ENCODE results near the gene ADARB1. TPM values are rescaled to one million over a fixed set of nuclear protein-coding genes. Genes with fewer than 3 reads are reported as not detected.

ADARB1 gene
- total RNA-seq, 2 experiments from 2014 or later: 39.6 to 41.9 TPM

DNA sequence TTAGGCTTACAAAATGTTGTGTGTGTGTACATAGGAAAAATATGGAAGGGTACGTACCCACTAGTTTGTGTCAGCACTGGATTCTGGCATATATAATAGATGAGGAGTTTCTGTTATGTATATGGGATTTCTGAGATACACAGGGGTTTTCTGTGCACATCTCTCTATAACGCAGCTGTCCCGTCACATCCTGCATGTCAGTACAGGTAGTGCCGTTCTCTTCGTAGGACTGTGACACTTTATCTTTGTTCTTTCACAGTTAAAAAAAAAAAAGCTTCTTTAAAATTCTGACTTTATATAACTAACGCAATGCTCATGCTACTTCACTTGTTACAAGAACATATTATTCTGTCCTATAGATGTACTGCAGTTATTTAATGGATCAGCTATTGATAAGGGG is 42.9 kb downstream of the ADARB1 start:
- Mint-ChIP-seq H3K36me3 (peaks cover 15% of the 10 kb centered on the region), H3K9me3 (no peaks in the 10 kb centered on the region), H3K4me3 (no peak overlapping the region), H3K27ac (no peak overlapping the region), H3K27me3 (no peaks in the 10 kb centered on the region), H3K4me1 (peaks cover 27% of the 10 kb centered on the region)
- DNase-seq: no peak

DNA sequence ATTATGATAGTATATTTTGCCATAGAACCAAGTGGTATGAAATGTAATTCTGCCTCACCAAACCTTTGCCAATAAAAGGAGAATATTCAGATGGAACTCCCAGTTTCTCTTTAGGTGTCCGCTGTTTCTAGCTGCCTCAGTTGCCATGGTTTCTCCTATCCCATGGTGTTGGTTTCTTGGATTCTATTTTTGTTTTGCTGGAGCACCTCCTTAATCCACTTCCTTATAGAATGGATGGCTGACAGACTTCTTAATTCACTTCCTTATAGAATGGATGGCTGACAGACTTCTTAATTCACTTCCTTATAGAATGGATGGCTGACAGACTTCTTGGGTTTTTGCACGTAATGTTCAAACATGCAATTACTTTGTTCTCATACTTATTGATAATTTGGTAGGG is 43.7 kb downstream of the ADARB1 start:
- no peak overlapping the region for H3K27ac Mint-ChIP-seq
- H3K27me3 Mint-ChIP-seq: no peaks in the 10 kb centered on the region
- H3K36me3 Mint-ChIP-seq: peaks cover 18% of the 10 kb centered on the region
- no peak overlapping the region for H3K4me3 Mint-ChIP-seq
- H3K9me3 Mint-ChIP-seq: no peaks in the 10 kb centered on the region
- peaks cover 26% of the 10 kb centered on the region for H3K4me1 Mint-ChIP-seq
- no peak for DNase-seq

GRCh38 chr21:45119812-45120211 is 45.4 kb downstream of the ADARB1 start:
- Mint-ChIP-seq H3K27ac (no peak overlapping the region), H3K4me1 (peaks cover 22% of the 10 kb centered on the region), H3K4me3 (no peak overlapping the region), H3K9me3 (no peaks in the 10 kb centered on the region), H3K27me3 (no peaks in the 10 kb centered on the region), H3K36me3 (peaks cover 16% of the 10 kb centered on the region)
- no peak for DNase-seq

- Mint-ChIP-seq H3K36me3 (peaks cover 16% of the 10 kb centered on the region), H3K27ac (no peak overlapping the region), H3K4me1 (peaks cover 12% of the 10 kb centered on the region)
These were observed 46.6 kb downstream of the ADARB1 start for GRCh38 chr21:45120975-45121374.

DNA sequence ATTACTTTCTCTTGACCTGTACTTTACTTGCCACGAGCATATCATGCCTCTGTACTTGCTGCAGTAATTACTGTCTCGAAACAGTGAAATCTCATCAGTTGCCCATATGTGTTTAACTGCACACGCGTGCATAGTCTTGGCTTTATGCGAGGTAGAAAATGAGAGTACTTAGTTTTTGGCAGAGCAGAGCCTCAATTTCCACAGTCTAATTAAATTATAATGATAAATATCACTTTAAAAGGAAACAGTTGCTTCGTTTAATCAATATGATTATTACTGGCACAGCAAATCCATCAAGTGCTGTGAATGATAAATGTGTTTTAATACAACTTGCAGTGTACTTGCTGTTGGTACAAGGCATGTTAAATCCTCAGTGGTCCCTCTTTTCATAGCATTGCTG is 47.6 kb downstream of the ADARB1 start:
- Mint-ChIP-seq H3K27ac (no peak overlapping the region), H3K27me3 (no peaks in the 10 kb centered on the region), H3K9me3 (no peaks in the 10 kb centered on the region), H3K36me3 (peaks cover 13% of the 10 kb centered on the region), H3K4me1 (peaks cover 10% of the 10 kb centered on the region), H3K4me3 (no peak overlapping the region)
- DNase-seq: no peak

More at GRCh38 chr21:45120975-45121374, 46.6 kb downstream of the ADARB1 start:
- no peaks in the 10 kb centered on the region for H3K9me3 Mint-ChIP-seq
- no peaks in the 10 kb centered on the region for H3K27me3 Mint-ChIP-seq
- DNase-seq: no peak
- H3K4me3 Mint-ChIP-seq: no peak overlapping the region

- peaks cover 10% of the 10 kb centered on the region for H3K4me1 Mint-ChIP-seq
- H3K27ac Mint-ChIP-seq: no peak overlapping the region
- peaks cover 13% of the 10 kb centered on the region for H3K36me3 Mint-ChIP-seq
- H3K27me3 Mint-ChIP-seq: no peaks in the 10 kb centered on the region
- no peak overlapping the region for H3K4me3 Mint-ChIP-seq
- DNase-seq: no peak
- no peaks in the 10 kb centered on the region for H3K9me3 Mint-ChIP-seq
These were observed 48.2 kb downstream of the ADARB1 start for GRCh38 chr21:45122432-45123132.

DNA sequence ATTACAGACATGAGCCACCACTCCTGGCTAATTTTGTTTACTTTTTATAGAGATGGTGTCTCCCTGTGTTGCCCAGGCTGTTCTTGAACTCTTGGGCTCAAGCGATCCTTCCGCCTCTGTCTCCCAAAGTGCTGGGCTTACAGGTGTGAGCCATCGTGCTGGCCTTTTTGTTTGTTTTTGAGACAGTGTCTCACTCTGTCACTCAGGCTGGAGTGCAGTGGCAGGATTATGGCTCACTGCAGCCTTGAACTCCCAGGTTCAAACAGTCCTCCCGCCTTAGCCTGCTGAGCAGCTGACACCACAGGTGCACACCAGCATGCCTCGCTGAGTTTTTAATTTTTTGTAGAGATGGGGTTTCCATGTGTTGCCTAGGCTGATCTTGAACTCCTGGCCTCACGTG is 49.1 kb downstream of the ADARB1 start:
- H3K4me1 Mint-ChIP-seq: peaks cover 13% of the 10 kb centered on the region
- H3K27ac Mint-ChIP-seq: no peak overlapping the region
- no peaks in the 10 kb centered on the region for H3K9me3 Mint-ChIP-seq
- H3K36me3 Mint-ChIP-seq: peaks cover 10% of the 10 kb centered on the region
- no peak for DNase-seq
- H3K27me3 Mint-ChIP-seq: no peaks in the 10 kb centered on the region
- H3K4me3 Mint-ChIP-seq: no peak overlapping the region

DNA sequence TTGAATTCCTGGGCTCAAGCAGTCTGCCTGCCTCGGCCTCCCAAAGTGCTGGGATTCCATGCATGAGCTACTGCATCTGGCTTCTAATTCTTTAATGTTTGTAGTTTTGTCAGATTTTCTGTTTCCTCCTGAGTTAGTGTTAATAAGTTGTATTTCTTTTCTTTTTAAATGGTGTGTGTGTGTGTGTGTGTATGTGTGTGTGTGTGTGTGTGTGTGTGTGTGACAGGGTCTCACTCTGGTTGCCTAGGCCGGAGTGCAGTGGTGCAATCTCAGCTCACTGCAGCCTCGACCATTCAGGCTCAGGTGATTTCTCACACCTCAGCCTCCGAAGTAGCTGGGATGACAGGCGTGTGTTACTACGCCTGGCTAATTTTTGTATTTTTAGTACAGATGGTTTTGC is 50.2 kb downstream of the ADARB1 start:
- Mint-ChIP-seq H3K4me3 (no peak overlapping the region), H3K27ac (no peak overlapping the region), H3K27me3 (no peaks in the 10 kb centered on the region), H3K4me1 (peaks cover 21% of the 10 kb centered on the region), H3K36me3 (peaks cover 12% of the 10 kb centered on the region), H3K9me3 (no peaks in the 10 kb centered on the region)
- DNase-seq: no peak

DNA sequence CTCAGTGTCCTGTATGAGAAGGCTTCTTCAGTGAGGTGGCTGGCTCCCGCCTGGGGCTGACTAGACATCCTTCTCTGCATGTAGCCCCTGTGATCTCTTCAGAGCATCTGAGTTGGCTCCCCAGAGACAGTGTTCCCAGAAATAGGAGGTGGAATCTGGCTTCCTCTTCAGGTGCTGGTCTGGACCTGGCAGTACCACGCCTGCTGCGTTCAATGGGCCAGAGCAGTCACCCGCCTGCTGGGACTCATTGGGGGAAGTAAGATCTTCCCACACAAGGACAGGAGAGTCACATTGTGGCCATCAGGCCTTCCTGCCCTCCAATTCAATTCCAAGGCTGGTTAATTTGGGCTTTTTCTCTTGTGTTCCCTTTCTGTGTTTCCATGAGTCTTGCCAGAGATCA is 51.0 kb downstream of the ADARB1 start:
- no peaks in the 10 kb centered on the region for H3K27me3 Mint-ChIP-seq
- no peaks in the 10 kb centered on the region for H3K9me3 Mint-ChIP-seq
- peaks cover 25% of the 10 kb centered on the region for H3K4me1 Mint-ChIP-seq
- no peak for DNase-seq
- peaks cover 10% of the 10 kb centered on the region for H3K36me3 Mint-ChIP-seq
- H3K4me3 Mint-ChIP-seq: no peak overlapping the region
- no peak overlapping the region for H3K27ac Mint-ChIP-seq

- no peaks in the 10 kb centered on the region for H3K27me3 Mint-ChIP-seq
- DNase-seq: no peak
- H3K27ac Mint-ChIP-seq: no peak overlapping the region
- H3K9me3 Mint-ChIP-seq: no peaks in the 10 kb centered on the region
- H3K36me3 Mint-ChIP-seq: peaks cover 6% of the 10 kb centered on the region
- H3K4me1 Mint-ChIP-seq: peaks cover 26% of the 10 kb centered on the region
- no peak overlapping the region for H3K4me3 Mint-ChIP-seq
These were observed 51.8 kb downstream of the ADARB1 start for GRCh38 chr21:45126204-45126626.

GRCh38 chr21:45126983-45127382 is 52.6 kb downstream of the ADARB1 start:
- Mint-ChIP-seq H3K27me3 (no peaks in the 10 kb centered on the region), H3K4me1 (peaks cover 29% of the 10 kb centered on the region), H3K9me3 (no peaks in the 10 kb centered on the region), H3K27ac (no peak overlapping the region), H3K4me3 (no peak overlapping the region), H3K36me3 (peaks cover 6% of the 10 kb centered on the region)
- no peak for DNase-seq

GRCh38 chr21:45127937-45128336 is 53.6 kb downstream of the ADARB1 start:
- Mint-ChIP-seq H3K9me3 (no peaks in the 10 kb centered on the region), H3K27me3 (no peaks in the 10 kb centered on the region), H3K36me3 (peaks cover 5% of the 10 kb centered on the region), H3K27ac (peak overlapping the region; percentile 47), H3K4me1 (peaks cover 30% of the 10 kb centered on the region), H3K4me3 (no peak overlapping the region)
- no peak for DNase-seq

DNA sequence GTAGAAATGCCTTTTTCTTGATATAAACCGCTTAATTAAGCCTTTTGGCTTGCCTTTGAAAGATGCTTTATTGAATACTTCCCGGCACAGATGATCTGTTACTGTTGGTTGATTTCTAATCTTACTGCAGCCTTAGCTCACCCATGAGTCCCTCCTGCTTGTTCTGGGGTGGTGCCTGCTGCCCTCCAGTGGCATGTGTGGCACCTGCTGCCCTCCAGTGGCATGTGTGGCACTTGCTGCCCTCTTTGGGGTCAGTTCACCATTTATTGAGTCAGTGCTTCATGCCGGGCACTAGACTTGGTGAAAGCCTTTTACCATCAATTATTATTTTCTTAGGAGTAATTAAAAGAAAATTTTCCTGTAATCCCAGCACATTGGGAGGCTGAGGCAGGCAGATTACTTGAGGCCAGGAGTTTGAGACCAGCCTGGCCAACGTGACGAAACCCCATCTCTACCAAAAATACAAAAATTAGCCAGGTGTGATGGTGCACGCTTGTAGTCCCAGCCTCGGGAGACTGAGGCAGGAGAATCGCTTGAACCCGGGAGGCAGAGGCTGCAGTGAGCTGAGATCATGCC is 54.3 kb downstream of the ADARB1 start:
- Mint-ChIP-seq H3K36me3 (peaks cover 5% of the 10 kb centered on the region), H3K27ac (no peak overlapping the region), H3K9me3 (no peaks in the 10 kb centered on the region), H3K4me1 (peaks cover 29% of the 10 kb centered on the region), H3K27me3 (no peaks in the 10 kb centered on the region), H3K4me3 (no peak overlapping the region)
- peak; percentile 69 for DNase-seq

DNA sequence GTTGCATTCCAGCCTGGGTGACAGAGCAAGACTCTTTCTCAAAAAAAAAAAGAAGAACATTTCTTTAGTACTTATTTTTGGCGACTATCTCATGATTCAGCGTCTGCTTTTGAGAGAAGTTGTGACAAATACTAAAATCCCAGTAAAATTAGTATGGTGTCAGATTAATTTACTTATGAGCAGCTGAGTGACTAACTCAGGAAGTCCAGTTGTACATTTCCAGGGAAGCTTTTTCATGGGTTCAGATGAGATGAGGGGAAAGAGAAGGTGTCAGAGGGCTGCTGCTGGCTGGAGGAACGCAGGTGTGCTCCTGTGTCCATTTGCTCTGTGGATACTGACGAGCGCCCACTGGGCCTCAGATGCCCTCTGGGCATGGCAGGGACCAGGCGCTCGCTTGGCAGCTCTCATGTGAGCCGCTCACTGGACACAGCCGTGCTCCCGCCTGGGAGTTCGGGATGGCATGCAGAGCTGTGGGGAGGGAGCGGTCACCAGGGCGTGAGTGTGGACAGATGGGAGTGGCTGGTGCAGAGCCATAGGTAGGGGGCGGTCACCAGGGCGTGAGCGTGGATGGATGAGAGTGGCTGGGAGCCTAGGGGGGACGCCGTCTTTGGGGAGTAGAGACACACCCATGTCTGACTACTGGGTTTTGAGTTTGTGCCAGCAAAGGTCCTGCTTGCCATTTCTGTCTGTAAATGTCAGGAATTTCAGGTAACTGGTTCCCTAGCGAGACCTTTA is 55.0 kb downstream of the ADARB1 start:
- H3K27me3 Mint-ChIP-seq: no peaks in the 10 kb centered on the region
- H3K4me3 Mint-ChIP-seq: no peak overlapping the region
- DNase-seq: no peak
- H3K36me3 Mint-ChIP-seq: peaks cover 5% of the 10 kb centered on the region
- H3K4me1 Mint-ChIP-seq: peaks cover 29% of the 10 kb centered on the region
- peak overlapping the region; percentile 57 for H3K27ac Mint-ChIP-seq
- no peaks in the 10 kb centered on the region for H3K9me3 Mint-ChIP-seq

DNA sequence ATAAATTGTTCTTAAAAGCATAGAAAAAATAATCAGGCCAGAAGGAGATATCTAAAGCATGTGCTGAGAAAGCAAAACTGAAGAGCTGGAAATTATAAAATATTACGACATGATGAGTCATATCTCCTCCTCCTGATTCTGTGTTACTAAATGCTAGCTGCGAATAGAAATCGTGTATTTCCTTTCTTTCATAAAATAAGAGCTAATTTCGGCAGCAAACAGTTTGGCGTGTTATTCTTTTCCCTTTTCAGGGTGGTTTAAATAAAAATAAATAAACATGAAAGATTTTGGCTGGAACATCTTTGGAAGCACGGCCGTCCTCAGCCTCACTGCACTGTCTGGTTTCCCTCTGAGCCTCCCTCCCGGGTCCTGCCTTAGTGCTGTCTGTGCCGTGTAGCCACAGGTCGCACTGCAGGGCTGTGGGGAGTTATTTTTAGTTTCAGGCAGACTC is 56.0 kb downstream of the ADARB1 start:
- Mint-ChIP-seq H3K36me3 (peaks cover 6% of the 10 kb centered on the region), H3K27me3 (no peaks in the 10 kb centered on the region), H3K4me1 (peaks cover 29% of the 10 kb centered on the region), H3K4me3 (no peak overlapping the region), H3K9me3 (no peaks in the 10 kb centered on the region), H3K27ac (peak overlapping the region; percentile 39)
- no peak for DNase-seq
